Measurements from ENCODE around the gene SPTB.

Gene SPTB

DNA sequence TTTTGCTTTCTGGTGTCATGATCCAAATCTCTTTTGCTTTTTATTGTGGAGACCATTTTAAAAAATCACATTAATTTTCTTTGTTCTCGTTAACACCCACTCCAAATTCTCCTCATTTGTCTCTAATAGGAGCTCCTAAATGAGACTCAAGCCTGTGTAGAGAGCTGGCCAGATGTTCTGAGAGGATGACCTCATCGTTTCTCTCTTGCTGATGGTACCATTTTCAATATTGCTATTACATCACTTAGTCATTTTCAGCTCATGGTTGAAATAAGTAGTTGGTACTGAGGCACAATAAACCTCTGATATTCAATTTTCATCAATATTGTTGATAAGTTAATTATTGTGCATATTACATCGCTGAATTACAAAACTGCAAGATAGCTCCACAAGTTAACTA is 31.5 kb downstream of the SPTB start:
- DNase-seq = no peak

DNA sequence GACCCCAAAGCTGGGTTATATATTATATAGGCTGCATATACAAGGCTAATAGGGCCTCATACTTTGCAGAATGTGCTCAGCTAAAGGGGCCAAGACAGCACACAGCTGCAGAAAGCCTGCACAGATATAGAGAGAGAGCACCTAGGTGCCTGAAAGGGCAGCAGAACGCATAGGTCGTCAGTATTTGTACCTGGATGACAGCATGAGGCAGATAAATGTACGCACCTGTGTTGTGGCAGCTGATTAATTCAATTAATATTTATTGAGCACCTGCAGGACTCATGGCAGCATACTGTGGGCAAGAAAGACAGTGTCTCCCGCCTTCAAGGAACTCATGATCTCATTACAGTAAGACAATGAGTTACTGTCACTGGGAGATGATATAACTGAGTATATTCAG is 33.4 kb downstream of the SPTB start:
- no peak for DNase-seq

DNA sequence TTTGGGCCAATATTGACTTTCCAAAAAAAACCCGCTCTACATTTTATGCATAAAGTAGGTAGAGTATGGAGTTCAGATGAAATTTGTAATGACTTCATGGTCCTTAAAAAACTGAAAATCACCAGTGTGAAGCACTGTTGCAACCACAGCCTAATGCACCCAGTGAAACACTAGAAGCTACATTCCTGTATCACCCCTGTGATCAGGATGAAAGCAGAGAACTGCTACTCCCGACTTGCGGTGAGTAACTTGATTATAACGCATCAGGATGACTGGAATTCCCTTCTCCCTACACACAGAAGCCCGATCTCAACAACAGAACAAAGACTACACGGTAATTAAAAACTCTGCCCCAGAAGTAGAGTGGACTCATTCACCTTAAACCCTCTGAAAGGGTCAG is 33.8 kb downstream of the SPTB start:
- DNase-seq = no peak

DNA sequence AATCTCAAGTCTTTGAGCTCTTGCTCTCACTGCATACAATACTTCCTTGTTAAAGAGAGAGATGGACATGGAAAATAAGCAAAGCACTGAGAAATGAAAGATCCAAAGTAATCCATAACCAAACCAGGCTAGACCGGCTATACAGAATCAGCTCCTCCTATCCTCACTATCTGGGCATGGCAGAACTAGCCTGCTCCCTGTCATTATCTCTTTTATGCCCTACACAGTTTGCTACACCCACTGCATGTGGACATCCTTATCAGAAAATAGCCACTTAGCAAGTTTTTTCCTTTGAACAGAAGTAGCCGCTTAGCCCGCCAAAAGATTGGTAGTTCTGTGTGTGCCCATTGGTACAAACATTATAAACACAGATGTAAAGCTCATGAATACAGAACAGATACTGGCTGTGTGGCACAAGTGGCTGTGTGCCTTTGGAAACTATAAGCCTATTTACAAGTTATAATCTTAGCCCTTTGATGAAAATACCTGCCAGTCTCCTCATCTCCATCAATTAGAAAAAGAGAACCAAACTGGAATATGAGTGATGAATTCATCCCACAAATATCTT is 34.7 kb downstream of the SPTB start:
- no peak for DNase-seq

DNA sequence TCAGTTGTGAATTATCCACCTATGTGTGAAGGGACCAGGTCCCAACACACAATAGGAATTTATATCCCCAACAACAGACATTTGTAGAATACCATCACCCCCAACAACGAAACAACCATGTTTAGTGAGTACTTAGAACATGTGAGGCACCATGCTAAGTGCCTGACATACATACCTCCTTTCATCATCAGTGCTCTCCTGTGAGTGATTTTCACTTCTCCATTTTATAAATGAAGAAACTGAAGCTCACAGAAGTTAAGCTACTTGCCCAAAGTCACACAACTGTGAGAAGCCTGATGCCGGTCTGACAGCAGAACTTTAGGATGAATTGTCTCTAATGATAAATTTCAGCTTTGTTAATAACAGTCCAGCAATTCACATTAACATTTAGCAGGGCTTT is 35.4 kb downstream of the SPTB start:
- DNase-seq = no peak

DNA sequence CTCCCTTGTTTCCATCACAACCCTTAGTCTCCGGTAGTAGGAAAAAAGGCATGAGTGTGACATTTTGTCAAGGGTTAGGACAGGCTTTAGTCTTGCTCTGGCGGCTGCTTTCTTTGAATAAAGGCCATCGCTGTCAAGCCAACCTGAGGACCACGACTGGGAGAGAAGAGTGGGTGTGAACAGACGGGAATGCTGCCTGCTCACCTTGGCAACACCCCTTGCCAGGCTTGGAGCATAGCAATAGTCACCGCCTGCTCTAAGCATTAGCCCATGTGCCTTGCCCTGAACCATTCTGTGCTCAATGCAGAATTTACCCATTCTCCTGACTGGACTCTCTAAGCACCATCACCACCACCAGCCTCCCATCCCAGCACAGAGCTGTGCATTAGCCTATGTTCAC is 36.2 kb downstream of the SPTB start:
- DNase-seq = no peak

DNA sequence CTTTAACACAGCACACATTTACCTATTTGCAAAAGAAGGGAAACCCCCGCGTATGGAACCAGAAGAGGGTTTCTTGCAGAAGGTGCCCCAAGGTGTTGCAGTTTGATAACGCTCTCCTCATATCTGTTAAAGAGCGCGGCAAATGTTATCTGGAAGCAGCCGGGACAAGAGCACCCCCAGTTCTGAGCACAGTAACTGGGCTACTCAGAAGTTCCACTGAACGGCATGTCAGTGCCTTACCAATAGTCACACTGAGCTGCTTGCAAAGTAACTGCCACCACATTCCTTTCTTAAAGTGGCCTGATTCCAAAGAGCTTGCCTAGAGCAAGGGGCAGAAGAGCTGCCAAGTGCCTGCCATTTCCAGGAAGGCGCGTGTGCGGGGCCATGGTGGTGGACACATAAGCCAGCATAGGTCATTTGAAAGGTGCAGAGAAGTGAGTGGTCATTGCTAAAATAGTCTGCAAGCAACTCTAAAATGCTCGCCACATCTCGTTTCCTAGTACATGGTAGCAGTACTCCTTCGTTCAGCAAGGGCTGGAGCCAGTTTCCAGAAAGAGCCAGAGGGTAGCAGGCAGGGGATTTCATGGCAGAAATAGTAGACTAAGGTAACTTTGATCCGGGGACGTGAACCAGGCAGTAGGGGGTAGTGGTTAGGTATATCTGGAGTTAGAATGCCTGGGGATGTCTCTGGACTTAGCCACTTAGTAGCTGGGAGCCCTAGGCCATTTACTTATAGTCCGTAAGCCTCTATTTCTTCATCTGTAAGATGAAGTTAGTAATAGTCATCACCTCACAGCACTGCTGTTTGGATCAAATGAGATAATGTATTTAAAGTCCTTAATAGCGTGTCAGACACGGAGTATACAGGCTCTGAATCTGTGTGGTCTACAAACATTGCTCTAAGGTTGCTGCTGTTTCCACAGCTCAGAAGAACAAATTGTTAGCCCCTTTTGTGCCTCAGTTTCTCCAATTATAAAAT is 37.6 kb downstream of the SPTB start:
- no peak for DNase-seq

DNA sequence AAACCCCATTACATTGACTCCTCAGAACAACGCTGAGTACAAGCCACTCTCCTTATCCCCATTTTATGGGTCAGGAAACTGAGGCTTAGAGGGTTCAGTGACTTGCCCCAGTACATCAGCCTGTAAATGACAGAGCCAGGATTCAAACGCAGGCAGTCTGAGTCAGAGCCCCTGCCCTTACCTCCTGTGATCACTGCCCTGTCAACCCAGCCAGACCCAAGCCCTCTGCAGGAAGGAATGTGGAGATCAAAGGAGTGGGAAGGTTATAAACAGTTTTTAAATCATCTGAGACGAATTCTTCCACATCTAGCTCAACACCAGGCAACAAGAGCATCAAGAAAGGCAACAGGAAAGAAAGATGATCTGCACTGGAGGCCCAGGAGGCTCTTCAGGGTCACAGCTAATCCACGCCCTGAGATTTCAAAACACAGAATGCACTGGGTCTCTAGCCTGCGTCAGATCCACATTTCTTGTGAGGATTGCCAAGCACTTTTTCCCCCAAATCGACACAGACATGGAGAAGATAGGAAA is 38.5 kb downstream of the SPTB start:
- no peak for DNase-seq

DNA sequence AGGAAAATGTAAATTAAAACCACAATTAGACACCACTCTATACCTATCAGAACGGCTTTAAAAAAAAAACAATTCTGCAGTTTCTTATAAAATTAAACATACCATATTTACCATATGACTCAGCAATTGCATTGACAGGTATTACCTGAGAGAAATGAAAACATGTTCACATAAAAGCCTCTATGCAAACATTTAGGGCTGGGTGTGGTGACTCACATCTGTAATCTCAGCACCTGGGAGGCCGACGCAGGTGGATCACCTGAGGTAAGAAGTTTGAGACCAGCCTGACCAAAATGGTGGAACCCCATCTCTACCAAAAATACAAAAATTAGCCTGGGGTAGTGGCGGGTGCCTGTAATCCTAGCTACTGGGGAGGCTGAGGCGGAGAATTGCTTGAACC is 41.1 kb downstream of the SPTB start:
- no peak for DNase-seq

DNA sequence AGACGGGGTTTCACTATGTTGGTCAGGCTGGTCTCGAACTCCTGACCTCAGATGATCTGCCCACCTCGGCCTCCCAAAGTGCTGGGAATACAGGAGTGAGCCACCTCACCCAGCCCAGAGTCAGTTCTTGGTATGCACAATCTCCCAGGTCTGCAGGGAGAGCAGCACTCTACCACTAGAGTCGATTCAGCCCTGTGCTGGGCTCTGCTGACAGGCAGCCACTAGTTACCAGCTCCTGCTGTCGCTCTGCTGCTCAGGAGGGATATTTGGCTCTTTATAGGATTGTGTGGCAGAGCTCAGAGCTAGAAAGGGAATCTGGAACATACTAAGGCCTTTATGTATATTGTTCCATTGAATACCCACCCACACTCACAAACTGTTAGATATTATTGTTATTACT is 44.3 kb downstream of the SPTB start:
- DNase-seq = no peak

DNA sequence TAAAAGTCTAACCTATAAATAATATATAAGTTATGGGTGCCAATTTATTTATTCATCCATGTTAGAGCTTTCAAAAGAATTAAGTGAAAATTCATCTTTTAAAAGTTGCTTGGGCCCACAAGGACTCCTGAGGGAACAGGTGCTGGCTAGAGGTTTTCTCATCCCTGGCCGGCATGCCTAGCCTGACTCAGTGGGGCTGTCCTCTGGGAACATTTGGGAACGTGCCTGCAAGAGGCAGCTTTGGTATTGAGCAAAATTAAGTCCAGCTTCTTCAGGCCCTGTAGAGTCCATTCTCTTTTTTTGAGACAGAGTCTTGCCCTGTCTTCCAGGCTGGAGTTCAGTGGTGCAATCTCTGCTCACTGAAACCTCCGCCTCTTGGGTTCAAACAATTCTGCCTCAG is 44.7 kb downstream of the SPTB start:
- no peak for DNase-seq

DNA sequence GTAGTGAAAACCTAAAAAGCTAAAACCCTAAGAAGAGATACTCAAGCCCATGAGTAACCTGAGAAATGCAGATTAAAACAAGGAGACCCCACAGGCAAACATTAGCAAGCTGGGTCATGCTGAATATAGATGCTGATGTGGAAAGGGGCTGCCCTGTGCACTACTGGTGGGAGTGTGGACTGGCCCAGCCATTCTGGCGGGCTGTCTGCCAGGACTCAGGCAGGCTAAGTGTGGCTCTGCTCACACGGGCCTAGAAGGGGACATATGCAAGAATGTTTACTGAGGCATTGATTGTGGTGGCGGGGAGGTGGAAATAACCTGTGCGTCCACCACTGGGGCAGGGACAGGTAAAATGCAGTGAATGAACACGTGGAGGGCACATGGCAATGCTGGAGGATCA is 48.3 kb downstream of the SPTB start:
- no peak for DNase-seq

DNA sequence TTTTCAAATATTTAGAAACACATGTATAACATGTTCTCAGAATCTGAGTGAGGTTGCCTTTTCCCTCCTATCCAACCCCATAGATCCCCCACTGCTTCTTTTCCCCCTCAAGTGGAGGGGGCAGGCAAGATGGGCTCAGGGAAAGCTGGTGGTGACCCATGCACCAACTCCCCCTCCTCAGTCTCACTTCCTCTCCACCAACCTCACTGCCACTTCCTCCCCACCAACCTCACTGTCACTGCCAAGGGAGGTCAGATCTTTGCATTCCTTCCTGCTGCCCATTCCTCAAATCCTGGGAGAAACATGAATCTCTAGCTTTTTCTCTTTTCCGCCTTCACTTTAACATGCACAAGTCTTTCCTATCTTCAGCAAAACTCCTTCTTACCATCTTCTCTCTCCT is 48.7 kb downstream of the SPTB start:
- DNase-seq = no peak

DNA sequence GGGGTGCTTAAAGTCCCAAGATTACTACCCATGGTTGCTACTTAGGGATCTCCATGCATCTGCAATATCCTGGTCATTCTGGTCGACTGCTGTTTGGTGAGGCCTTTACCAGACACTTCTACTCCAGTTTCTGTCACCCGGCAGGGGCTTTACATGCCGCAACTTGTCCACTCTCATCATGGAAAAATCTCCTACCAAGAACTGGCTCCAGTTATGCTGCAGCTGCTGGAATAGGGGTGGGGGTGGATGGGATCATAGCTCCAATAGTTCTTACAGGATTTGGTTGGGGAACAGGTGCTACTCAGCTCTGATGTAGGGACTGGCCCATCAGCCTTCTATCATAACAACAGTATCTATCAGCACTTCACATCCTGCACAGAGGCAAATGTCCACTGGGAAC is 51.6 kb downstream of the SPTB start:
- no peak for DNase-seq

DNA sequence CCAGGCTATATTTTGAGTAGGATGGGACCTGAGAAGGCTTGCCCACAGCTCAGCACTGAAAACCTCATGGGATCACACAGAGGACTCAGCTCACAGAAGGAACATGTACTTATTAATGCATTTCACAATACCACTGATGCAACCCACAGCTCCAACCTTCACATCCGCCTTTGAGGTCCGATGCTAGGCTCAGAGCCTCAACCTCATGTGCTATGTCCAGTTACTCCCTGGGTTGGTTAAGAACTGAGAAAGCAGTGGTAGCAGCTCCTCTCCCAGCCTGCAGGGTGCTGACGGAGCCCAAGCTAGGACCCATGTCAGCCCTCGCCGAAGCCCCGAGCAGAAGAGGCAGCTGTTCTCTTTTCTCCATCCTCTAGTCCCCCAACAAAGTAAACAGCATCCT is 52.9 kb downstream of the SPTB start:
- no peak for DNase-seq

DNA sequence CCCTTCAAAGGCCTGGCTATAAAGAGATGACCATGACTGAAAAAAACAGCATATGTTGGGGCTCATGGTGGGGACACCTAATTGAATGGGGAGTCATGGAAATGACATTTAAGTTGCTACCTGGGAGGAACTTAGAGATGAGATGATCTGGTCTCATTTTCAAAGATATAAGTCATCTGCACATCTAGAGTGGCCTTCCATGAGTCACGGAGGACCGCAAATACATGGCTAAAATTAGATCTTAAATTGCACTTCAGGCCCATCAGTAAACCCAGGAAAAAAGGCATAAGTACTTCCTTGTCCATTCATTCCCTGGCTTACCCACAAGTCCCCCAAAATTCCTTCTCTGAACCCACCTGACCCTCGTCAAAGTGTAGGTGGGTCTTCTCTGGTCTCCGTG is 53.4 kb downstream of the SPTB start:
- DNase-seq = no peak

DNA sequence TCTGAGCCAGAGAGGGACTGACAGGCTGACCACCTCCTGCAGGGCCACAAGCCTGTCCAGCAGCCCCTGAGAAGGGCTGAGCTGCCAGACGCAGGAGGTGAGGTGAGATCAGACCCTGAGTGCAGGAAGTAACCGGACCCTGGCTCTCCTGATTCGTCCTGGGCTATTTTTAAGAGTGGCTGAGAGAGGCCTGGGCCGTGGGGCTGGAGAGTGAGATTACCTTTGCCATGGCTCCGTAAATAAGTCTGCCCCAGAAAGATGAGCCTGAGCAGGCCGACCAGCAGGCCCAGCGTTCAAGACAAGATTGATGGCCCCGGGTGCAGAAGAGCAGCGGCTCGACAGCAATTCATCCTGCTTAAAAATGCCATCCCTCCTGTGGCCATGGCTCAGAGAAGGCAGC is 54.2 kb downstream of the SPTB start:
- DNase-seq = no peak

DNA sequence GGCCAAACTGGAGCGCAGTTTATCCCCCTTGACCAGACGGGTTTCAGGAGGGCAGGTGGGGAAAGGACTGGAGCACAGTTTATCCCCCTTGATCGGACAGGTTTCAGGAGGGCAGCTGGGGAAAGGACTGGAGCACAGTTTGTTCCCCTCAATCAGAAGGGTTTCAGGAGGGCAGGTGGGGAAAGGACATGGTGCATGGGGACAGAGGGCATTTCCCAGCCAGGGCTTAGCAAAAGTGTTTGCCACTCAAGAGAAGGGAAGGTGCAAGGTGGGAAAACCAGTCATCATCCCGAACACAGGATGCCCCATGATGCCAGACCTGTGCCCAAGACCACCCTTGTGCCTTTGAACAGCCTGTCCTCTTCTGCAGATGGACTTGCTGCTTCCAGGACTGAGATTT is 54.7 kb downstream of the SPTB start:
- DNase-seq = no peak

DNA sequence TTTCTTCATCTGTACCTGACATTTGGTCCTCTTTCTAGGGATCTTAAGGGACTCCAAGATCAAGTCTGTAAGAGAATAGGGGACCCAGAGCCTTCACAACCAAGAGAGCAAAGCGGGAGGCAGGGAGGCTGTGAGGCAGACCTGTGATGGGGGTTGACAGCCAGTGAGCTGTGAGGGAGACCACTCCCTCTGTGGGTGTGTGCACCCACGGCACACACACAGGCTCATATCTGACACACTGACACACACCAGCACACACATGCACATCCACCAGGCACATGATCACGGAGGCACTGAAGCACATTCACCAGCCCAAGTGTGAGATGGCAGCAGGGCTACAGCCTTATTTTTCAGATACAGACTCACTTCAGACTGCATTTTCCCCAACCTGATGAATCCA is 55.2 kb downstream of the SPTB start:
- DNase-seq = no peak

DNA sequence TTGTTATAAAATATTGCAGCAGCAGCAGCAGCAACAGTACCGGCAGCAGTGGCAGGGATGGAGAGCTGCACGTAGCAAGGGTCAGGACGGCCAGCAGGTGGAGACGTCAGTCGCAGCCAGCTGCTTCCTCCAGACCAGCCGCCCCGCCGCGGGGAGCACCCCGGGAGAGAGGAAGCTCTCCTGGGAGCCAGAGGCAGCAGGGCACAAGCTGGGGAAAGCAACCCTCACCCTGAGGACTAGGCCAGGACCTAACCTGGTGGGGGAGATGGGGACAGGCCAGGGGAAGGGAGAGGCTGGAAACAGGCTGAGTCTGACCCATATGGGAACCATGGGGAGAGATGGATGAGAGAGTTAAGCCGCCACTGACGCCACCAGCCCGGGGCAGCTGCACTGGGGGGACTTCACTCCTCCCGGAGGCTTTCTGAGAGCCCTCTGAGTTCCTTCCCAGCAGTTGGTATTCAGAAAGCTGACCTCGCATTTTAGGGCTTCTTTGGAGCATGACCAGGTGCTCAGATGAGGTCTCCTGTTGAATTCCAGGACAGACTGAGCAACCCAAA is 56.3 kb downstream of the SPTB start:
- DNase-seq = peak; percentile 82

DNA sequence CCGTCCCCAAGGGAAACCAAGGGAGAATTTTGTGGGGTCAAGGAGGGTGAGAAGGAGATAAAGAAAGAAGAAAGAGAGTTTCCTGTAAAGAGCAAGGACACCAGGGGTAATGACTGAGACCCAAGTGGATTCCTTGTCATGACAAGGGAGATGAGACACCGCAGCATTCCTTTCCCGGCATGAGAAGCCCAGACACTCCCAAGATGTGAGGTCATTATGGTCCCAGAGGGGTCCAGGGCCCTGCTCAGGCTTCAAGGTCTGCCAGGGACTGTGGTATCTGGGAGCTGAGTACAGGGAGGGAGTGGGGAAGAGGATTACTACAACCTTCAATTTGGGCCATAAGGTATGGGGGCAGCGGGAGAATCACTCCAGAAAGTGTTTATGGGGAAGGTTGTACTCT is 58.1 kb downstream of the SPTB start:
- DNase-seq = no peak

DNA sequence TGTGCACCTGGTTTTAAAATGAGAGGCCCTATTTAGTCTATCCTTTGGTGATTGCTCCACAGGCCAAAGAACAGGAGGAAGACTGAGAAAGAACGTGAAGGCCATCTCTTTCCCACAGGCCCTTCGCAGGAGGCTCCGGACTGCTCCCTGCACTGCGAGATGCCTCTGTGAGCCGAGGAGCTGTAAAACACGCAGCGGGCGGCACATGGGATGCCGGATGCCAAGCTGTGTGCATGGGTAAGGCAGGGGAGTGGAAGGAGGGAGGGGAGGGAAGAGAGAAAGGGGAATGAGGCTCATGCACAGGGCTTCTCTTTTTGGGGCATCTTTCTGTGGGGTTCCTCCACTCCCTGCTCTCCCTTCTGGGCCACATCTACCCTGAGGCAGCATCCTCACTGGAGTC is 61.6 kb downstream of the SPTB start:
- no peak for DNase-seq

DNA sequence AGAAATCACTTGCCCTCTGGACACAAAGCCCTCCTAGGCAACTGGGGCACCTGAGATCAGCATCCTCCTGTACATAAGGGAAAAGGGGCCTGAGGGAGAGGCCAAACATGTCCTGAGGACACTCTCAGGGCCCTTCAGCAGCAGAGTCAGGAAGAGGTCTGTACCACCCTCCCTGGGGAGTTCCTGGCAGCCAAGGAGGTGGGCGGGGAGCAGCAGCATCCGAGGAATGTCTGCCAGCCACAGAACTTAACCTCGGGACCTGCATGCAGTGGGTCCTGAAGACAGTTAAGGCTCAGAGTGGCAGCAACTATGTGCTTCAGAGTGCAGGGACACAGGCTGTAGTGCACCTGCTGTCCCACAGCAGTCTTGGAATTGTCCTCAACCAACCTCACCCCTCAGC is 62.1 kb downstream of the SPTB start:
- no peak for DNase-seq

DNA sequence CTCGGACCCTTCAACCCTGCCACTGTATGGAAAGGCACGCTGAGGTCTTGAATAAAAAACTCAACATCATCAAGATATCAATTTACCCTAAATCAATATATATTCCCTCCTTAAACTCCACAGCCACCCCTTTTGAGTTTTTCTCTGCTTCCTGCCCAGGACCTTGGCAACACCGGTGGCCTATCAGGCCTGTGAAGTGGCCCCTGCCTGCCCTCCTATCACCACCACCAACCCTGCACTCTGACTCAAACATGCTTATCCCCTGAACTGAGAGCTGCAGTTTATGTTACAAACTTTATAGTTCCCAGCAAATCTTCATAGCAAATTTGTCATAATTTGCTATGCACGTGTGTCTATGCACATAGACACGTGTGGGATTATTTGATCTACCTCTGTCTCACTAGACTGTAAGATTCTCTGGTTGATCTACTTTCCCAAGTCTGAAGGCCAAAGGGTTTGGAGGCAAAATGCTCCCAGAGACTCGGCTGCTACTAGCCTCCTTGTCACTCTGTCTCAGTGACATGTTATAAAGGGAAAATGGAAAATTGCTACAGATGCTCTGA is 63.4 kb downstream of the SPTB start:
- no peak for DNase-seq
